HL-60/S4 treated with retinoic acid at 250 ng/mL for 4 days and 3 days (cell line): ENCODE data around the gene OR9I1.

Source experiments
- in situ Hi-C: fragments of 300-500 bp; cut with MboI; formaldehyde crosslinking; loops from 2 replicates; pipeline ENCODE4 v1.7.0; 2022; ENCODE audit warnings: low sequenced_read_pairs

Gene OR9I1

DNA sequence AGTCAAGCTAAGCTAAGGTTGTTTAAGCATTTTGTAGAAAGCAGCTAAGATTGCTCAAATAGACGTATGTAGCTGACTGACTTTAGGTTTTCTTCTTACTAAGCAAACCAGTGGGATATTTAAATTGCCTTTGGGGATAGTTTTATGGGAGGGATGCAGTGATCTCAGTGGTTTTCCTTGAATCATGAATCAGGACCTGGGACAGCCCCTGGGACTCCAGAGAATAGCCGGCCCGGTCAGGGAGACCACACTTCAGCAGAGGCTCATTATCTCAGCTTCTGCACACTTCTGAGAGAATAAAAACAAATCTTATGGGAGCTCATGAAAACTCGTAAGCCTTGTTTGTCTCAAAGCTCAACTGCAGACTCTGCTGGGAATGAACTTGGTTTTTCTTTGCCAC lies at the start of gene OR9I1:
Gene OR9I1 (minus strand): TSS at position 62 of the 400 bp plus-strand sequence. CDS start 6,086 bp downstream, outside the sequence.
- in situ Hi-C loops = no loop called here

GRCh38 chr11:58165504-58166106 lies 40.3 kb upstream of the OR9I1 start:
- in situ Hi-C loops = no loop called here

DNA sequence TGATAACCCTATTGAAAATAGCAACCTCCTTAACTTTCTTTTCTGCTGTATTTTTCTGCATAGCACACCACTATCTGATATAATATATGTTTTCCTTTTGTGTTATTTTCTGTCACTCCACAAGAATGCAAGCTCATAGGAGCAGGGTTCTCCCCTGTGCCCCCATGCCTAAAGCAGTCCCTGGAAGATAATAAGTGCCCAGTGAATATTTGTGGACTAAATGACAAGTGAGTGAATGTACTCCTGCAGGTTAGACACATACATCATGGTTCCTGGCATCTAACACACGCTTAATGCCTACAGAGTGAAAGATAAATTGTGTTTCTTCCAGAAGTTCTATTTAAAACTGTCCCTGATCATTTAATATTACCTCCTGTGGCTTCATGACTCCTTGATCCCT lies 39.7 kb upstream of the OR9I1 start:
- in situ Hi-C loops = no loop called here

- in situ Hi-C loops = no loop called here
Measured at GRCh38 chr11:58164389-58164788, 39.1 kb upstream of the OR9I1 start.

- in situ Hi-C loops = no loop called here
Measured at GRCh38 chr11:58152781-58153180, 27.5 kb upstream of the OR9I1 start.

- in situ Hi-C loops = no loop called here
Measured at GRCh38 chr11:58142761-58143160, 17.4 kb upstream of the OR9I1 start.

DNA sequence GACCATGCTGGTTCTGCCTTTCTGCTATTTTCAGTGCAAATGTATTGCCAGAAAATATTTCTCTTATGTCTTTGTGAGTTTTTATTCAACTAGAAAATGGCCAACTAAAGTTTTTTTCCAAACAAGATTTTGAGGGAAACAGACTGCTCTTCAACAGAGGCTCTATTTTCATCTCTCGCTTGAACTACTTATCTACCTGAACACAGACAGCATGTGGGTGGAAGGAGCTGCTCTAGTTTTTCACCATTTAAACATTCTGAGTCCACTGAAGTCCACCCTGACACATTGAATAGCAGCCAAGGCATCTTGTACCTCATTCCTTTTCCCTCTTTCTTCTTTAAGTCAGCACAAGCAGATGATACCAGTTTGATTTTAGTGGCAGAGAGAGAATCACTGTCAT lies 9.8 kb upstream of the OR9I1 start:
- in situ Hi-C loops = no loop called here

GRCh38 chr11:58134151-58134550 lies 8.8 kb upstream of the OR9I1 start:
- in situ Hi-C loops = no loop called here

- in situ Hi-C loops = no loop called here
Measured at GRCh38 chr11:58133309-58134076, 8.2 kb upstream of the OR9I1 start.

DNA sequence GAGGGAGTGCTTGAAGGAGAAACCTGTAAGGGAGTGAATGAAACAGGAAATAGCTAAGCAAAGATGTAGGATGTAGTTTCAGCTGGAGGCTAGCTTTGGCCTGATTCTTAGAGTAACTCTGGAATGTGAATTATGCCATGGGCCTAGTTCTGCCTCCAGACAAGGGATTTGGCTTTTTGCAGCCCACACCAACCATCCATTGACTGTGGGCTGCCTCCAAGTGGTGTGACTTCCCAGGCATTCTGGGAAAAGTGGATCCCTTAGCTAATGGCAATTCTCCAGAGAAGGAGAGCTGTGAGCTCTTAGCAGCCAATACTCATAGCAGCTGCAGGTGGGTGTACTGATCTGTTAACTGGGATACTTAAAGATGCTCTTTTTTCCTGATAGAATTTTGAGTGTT lies 2.0 kb upstream of the OR9I1 start:
- in situ Hi-C loops = no loop called here

GRCh38 chr11:58121096-58121495 lies 4.2 kb downstream of the OR9I1 start:
- in situ Hi-C loops = no loop called here

- in situ Hi-C loops = no loop called here
Measured at GRCh38 chr11:58097437-58097836, 27.9 kb downstream of the OR9I1 start.

DNA sequence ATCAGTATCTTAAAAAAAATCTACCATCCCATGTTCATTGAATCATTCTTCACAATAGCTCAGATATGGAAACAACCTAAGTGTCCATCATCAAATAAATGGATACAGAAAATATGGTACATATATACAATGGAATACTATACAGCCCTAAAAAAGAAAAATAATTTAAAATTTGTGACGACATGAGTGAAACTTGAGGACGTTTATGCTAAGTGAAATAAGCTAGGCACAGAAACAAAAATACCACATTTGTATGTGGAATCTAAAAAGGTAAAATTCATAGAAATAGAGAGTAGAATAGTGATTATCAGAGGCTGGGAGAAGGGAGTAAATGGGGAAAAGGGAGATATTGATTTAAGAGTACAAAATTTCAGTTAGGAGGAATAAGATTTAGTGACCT lies 38.8 kb downstream of the OR9I1 start:
- in situ Hi-C loops = no loop called here

DNA sequence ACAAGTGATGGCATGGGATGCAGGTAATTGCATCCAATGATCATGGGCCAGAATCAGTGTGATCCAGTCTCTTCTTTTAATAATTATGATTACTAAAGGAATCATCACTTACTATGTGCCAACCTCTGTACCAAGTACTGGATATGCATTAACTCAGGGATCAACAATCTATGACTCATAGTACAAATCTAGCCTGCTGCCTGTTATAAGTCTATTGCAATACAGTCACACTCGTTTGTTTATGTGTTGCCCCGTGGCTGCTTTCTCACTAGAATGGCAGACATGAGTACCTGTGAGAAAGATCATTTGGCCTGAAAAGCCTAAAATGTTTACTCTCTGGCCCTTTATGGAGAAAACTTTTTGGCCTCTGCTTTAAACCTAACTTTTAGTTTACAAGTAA lies 49.5 kb downstream of the OR9I1 start:
- in situ Hi-C loops = no loop called here

DNA sequence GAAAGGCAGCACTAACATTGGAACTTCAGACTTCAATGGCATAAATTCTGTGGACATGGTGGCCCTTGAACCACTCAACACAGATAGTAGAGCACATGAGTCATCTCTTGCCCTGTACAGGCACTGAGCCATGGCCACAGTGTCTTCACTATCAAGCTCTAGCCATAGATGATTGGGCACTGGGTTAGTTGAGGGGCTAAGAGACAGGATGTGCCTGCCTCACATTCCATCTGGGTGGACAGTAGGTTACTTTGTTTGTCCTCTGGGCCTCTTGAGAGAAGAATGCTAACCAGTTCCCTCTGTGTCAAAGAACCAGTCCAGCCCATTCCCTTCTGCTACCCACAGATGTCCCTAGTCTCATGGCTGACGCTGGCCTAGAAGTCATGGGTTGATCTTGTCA lies 54.7 kb downstream of the OR9I1 start:
- in situ Hi-C loops = no loop called here

- in situ Hi-C loops = no loop called here
Measured at GRCh38 chr11:58068655-58069054, 56.7 kb downstream of the OR9I1 start.

- in situ Hi-C loops = no loop called here
Measured at GRCh38 chr11:58067685-58068084, 57.6 kb downstream of the OR9I1 start.
